Measurements from ENCODE around the gene DAAM1. TPM values are rescaled to one million over a fixed set of nuclear protein-coding genes. Genes with fewer than 3 reads are reported as not detected.

The DAAM1 gene
- total RNA-seq, 2 experiments from 2014 or later: 8.3 to 10.5 TPM

DNA sequence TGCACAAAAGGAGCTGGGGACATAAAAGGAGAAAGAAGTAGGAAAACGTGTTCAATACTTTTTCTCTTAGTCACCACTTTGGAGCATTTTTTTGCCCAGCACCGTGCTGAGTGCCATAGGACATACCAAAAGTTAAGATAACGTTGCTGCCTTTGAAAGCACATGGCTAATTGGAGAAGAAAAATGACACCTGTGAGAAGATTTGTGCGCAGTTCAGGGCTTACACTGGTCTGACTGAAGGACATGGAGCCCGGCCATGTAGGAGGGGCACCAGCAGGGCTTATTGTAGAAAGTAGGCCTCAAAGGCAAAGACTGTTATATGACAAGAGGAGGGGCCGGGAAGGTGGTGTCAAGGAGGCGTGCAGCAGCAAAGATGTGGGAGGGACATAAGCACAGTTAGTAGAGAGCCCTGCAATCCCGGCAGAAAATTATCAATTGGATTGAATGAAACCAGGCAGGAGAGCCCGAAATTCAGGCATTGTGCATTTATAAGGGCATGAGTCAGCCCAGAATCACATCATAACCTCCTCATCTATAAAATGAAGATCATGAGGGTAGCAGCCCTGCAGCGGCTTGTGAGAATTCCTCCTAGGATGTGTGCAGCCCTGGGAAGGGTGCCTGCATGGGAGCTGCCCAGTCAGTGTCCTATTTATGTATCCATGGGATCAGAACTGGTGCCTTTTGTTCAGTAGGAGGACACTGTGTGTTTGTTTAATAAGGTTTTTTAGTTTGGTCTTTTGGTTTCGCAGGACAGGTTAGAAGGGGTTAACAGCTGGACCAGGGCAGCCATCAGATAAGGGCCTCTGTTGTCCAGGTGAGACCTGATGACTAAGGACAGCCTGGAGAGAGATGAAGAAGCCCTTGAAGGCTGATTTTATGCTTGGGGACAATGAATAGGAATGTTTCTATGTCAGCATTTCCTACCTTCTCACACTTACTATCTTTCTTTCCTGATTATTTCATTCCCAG, 154.3 kb downstream of the DAAM1 start:
- Mint-ChIP-seq H3K4me3 (no peak overlapping the region), H3K9me3 (no peaks in the 10 kb centered on the region), H3K36me3 (peaks cover 13% of the 10 kb centered on the region), H3K27ac (no peak overlapping the region), H3K27me3 (no peaks in the 10 kb centered on the region), H3K4me1 (ENCODE audit: low read depth) (no peaks in the 10 kb centered on the region)
- intact Hi-C loops (cut with micrococcal nuclease): no loop called here
- DNase-seq: no peak
- POLR2A ChIA-PET: no interaction called here
- CTCF ChIA-PET: no interaction called here

DNA sequence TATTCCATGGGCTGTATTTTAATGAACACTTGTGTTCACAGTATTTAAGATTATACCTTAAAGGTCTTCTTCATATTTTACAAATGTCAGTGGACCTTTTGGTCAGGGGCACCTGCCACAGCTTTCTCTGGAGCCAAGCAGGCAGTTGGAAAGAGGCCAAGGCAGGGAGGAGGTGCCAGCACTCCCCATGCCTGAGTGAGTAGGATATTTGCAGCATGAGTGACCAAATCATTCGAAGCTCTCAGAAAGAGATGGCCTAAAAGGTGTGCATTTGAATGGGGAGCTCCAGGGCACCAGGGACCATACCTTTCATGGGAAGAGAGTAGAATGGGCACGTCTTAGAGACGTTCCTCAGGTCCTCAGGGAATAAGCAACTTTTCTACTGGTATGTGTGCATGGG, 155.1 kb downstream of the DAAM1 start:
- DNase-seq: no peak
- Mint-ChIP-seq H3K4me1 (ENCODE audit: low read depth) (no peaks in the 10 kb centered on the region), H3K27me3 (no peaks in the 10 kb centered on the region), H3K27ac (no peak overlapping the region), H3K36me3 (peaks cover 14% of the 10 kb centered on the region), H3K9me3 (no peaks in the 10 kb centered on the region), H3K4me3 (no peak overlapping the region)
- ChIA-PET POLR2A (no interaction called here), CTCF (no interaction called here)
- intact Hi-C loops (cut with micrococcal nuclease): no loop called here

- no peak overlapping the region for H3K27ac Mint-ChIP-seq
- no peaks in the 10 kb centered on the region for H3K27me3 Mint-ChIP-seq
- H3K4me3 Mint-ChIP-seq: no peak overlapping the region
- ChIA-PET POLR2A (no interaction called here), CTCF (no interaction called here)
- intact Hi-C loops (cut with micrococcal nuclease): no loop called here
- no peaks in the 10 kb centered on the region for H3K9me3 Mint-ChIP-seq
- H3K4me1 Mint-ChIP-seq (ENCODE audit: low read depth): no peaks in the 10 kb centered on the region
- H3K36me3 Mint-ChIP-seq: peaks cover 14% of the 10 kb centered on the region
- no peak for DNase-seq
These were observed 155.5 kb downstream of the DAAM1 start for GRCh38 chr14:59344016-59344415.

GRCh38 chr14:59344691-59345455, 156.4 kb downstream of the DAAM1 start:
- ChIA-PET CTCF (no interaction called here), POLR2A (no interaction called here)
- intact Hi-C loops (cut with micrococcal nuclease): no loop called here
- DNase-seq: no peak
- H3K27ac Mint-ChIP-seq: no peak overlapping the region
- H3K27me3 Mint-ChIP-seq: no peaks in the 10 kb centered on the region
- peaks cover 13% of the 10 kb centered on the region for H3K36me3 Mint-ChIP-seq
- no peak overlapping the region for H3K4me3 Mint-ChIP-seq
- H3K9me3 Mint-ChIP-seq: no peaks in the 10 kb centered on the region
- H3K4me1 Mint-ChIP-seq (ENCODE audit: low read depth): no peaks in the 10 kb centered on the region

DNA sequence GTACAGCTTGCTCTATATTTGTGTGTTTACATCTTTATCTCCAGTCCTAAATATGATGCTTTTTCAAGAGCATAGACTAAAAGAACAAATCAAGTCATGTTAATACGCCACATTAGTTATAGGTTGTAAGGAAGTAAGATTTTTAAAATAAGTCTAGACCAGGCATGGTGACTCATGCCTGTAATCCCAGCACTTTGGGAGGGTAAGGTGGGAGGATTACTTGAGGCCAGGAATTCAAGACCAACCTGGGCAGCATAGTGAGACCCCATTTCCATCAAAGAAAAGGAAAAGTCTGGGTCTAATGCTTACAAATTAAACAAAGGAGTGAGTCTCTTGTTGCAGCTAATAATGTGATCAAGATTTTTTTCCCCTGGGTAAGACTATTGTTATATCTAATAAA, 157.9 kb downstream of the DAAM1 start:
- POLR2A ChIA-PET: no interaction called here
- Mint-ChIP-seq H3K27ac (no peak overlapping the region), H3K4me3 (no peak overlapping the region), H3K9me3 (no peaks in the 10 kb centered on the region), H3K27me3 (no peaks in the 10 kb centered on the region), H3K4me1 (ENCODE audit: low read depth) (no peaks in the 10 kb centered on the region), H3K36me3 (peaks cover 2% of the 10 kb centered on the region)
- no peak for DNase-seq
- CTCF ChIA-PET: no interaction called here
- intact Hi-C loops (cut with micrococcal nuclease): no loop called here

DNA sequence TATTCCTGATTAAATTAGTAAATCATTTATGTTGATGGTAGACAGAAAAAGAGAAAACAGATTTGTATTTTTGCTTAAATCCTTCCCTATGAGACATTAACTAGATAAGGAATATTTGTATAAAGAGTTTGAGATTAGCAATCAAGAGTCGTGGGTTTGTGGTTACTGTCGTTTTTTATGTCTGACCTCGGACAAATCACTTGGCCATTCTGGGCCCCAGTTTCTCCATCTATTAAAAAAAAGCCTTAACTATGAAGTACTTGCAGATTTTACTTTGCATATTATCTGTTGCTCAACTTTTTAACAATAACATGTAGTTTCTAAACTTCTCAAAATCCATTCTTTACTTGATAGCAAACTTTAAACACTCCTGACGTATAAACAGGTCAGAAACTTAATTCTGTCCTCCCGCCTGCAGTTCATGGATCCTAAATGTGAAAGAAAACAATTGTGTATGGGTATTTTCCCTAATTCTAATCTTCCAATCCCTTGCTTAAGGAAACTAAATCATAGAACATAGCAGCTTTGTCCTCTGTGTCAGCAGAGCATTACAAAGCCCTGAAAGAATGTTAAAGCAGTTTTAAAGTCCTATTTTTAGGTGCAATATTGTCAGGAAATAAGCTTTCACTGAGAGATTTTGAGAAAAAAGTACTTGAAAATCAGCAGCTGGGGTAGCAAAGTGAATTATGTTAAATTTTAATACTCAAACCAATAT, 158.5 kb downstream of the DAAM1 start:
- DNase-seq: no peak
- no peak overlapping the region for H3K27ac Mint-ChIP-seq
- H3K4me3 Mint-ChIP-seq: no peak overlapping the region
- intact Hi-C loops (cut with micrococcal nuclease): no loop called here
- CTCF ChIA-PET: no interaction called here
- POLR2A ChIA-PET: no interaction called here
- no peaks in the 10 kb centered on the region for H3K27me3 Mint-ChIP-seq
- no peaks in the 10 kb centered on the region for H3K4me1 Mint-ChIP-seq (ENCODE audit: low read depth)
- no peaks in the 10 kb centered on the region for H3K9me3 Mint-ChIP-seq
- peaks cover 3% of the 10 kb centered on the region for H3K36me3 Mint-ChIP-seq

DNA sequence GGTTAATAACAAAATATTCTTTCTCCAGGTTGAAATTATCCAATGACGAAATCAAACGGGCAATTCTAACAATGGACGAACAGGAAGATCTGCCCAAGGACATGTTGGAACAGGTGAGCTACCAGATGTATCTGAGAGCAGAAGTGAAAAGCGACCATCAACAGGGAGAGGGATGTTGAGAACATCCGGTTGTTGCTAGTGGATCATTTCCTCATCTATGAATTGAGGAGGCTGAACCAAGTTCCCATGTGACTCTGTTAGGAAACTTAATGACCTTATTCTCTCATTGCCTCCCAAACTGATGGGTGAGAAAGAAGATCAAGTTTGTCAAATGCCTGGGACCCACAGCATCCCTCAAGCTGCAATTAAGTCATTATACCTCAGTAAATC, 159.0 kb downstream of the DAAM1 start:
- ChIA-PET CTCF (no interaction called here), POLR2A (no interaction called here)
- DNase-seq: no peak
- Mint-ChIP-seq H3K9me3 (no peaks in the 10 kb centered on the region), H3K36me3 (peaks cover 8% of the 10 kb centered on the region), H3K27me3 (no peaks in the 10 kb centered on the region), H3K4me3 (no peak overlapping the region), H3K4me1 (ENCODE audit: low read depth) (no peaks in the 10 kb centered on the region), H3K27ac (no peak overlapping the region)
- intact Hi-C loops (cut with micrococcal nuclease): no loop called here

- H3K36me3 Mint-ChIP-seq: peaks cover 9% of the 10 kb centered on the region
These were observed 159.4 kb downstream of the DAAM1 start for GRCh38 chr14:59347915-59348314.

DNA sequence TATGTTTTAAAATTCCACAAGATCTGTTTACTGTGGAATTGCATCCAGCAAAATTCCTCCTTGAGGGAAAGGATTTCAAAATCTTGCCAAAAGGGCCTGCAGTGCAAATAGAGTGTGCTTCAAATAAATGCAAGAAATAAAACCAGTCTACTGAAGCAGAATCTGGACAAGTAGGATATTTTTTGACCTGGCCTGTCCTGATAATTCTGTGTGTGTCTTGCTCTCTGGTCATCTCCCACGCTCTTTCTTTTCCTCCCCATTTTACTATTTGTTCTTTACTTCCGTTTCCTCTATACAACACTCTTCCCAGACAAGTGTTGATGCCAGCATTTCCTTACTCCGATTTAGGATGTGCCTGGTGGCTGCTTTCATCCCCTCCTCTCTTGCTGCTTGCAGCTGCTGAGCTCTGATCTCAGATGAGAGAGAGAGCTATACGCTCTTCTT, 160.8 kb downstream of the DAAM1 start:
- no peak overlapping the region for H3K4me3 Mint-ChIP-seq
- ChIA-PET POLR2A (no interaction called here), CTCF (no interaction called here)
- H3K36me3 Mint-ChIP-seq: peaks cover 18% of the 10 kb centered on the region
- no peak for DNase-seq
- no peak overlapping the region for H3K27ac Mint-ChIP-seq
- no peaks in the 10 kb centered on the region for H3K4me1 Mint-ChIP-seq (ENCODE audit: low read depth)
- no peaks in the 10 kb centered on the region for H3K27me3 Mint-ChIP-seq
- H3K9me3 Mint-ChIP-seq: no peaks in the 10 kb centered on the region
- intact Hi-C loops (cut with micrococcal nuclease): no loop called here

More at GRCh38 chr14:59347915-59348314, 159.4 kb downstream of the DAAM1 start:
- Mint-ChIP-seq H3K4me3 (no peak overlapping the region), H3K27ac (no peak overlapping the region), H3K4me1 (ENCODE audit: low read depth) (no peaks in the 10 kb centered on the region), H3K27me3 (no peaks in the 10 kb centered on the region), H3K9me3 (no peaks in the 10 kb centered on the region)
- POLR2A ChIA-PET: no interaction called here
- intact Hi-C loops (cut with micrococcal nuclease): no loop called here
- no peak for DNase-seq
- CTCF ChIA-PET: no interaction called here

GRCh38 chr14:59352961-59353360, 164.5 kb downstream of the DAAM1 start:
- ChIA-PET CTCF (no interaction called here), POLR2A (no interaction called here)
- Mint-ChIP-seq H3K27me3 (no peaks in the 10 kb centered on the region), H3K9me3 (no peaks in the 10 kb centered on the region), H3K4me1 (ENCODE audit: low read depth) (no peaks in the 10 kb centered on the region), H3K27ac (no peak overlapping the region), H3K4me3 (no peak overlapping the region), H3K36me3 (peaks cover 35% of the 10 kb centered on the region)
- no peak for DNase-seq
- intact Hi-C loops (cut with micrococcal nuclease): no loop called here

DNA sequence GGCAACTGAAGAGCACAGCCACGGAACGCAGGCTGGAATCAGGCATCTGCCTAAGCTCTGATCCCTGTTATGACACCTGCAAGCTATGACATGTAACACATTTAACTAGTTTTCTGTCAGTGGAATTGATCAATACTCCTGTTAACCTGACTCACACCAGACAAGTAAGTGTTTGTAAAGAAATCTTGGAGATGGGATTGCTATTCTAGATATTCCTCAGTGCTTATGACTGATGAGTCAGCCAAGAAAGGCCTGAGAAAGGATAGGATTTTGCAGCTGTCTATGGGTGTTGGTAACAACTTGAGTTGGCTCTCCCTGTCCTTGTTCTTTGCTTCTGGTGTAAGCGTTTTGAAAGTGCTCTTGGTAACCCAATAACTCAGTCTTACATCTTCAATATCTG, 166.2 kb downstream of the DAAM1 start:
- no peak overlapping the region for H3K4me3 Mint-ChIP-seq
- H3K27ac Mint-ChIP-seq: no peak overlapping the region
- intact Hi-C loops (cut with micrococcal nuclease): no loop called here
- no peaks in the 10 kb centered on the region for H3K9me3 Mint-ChIP-seq
- CTCF ChIA-PET: no interaction called here
- peaks cover 3% of the 10 kb centered on the region for H3K4me1 Mint-ChIP-seq (ENCODE audit: low read depth)
- no peak for DNase-seq
- H3K27me3 Mint-ChIP-seq: no peaks in the 10 kb centered on the region
- peaks cover 36% of the 10 kb centered on the region for H3K36me3 Mint-ChIP-seq
- POLR2A ChIA-PET: no interaction called here

- no peaks in the 10 kb centered on the region for H3K9me3 Mint-ChIP-seq
- peaks cover 36% of the 10 kb centered on the region for H3K36me3 Mint-ChIP-seq
- H3K4me3 Mint-ChIP-seq: no peak overlapping the region
- H3K4me1 Mint-ChIP-seq (ENCODE audit: low read depth): peaks cover 3% of the 10 kb centered on the region
- intact Hi-C loops (cut with micrococcal nuclease): no loop called here
- H3K27ac Mint-ChIP-seq: no peak overlapping the region
- no peak for DNase-seq
- CTCF ChIA-PET: no interaction called here
- no peaks in the 10 kb centered on the region for H3K27me3 Mint-ChIP-seq
- POLR2A ChIA-PET: no interaction called here
These were observed 166.6 kb downstream of the DAAM1 start for GRCh38 chr14:59355091-59355490.
